Tibial artery (tissue), 4 donors: ENCODE measurements around the gene ARAP2.

Source experiments
- DNase-seq, 2 donors: peaks; one replicate each; pipeline ENCODE4 v3.0.0-alpha.2; 2019
- H3K27ac ChIP-seq, 2 donors: fragments of 200-600 bp; sonication (generic) in 1 of 2; 1 replicate in 1 of 2; 2 replicates in 1 of 2; pipeline ENCODE4 v1.5.1; 2018 to 2019; ENCODE audit warnings: mild to moderate bottlenecking in 1 of 2
- H3K27me3 ChIP-seq, 2 donors: fragments of 200-600 bp; sonication (generic) in 1 of 2; one replicate each; pipeline versions ENCODE4 v1.5.1 to v1.6.0; 2016 to 2019
- H3K36me3 ChIP-seq, 3 donors: fragments of 200-600 bp; sonication (generic) in 2 of 3; one replicate each; pipeline ENCODE4 v1.5.1; 2016 to 2019; ENCODE audit warnings: mild to moderate bottlenecking in 2 of 3
- H3K4me1 ChIP-seq, 4 donors: fragments of 200-600 bp; sonication (generic) in 2 of 4; 1 replicate in 3 of 4; 2 replicates in 1 of 4; pipeline ENCODE4 v1.5.1; 2016 to 2019
- H3K4me3 ChIP-seq, 2 donors: fragments of 200-600 bp; sonication (generic) in 1 of 2; 1 replicate in 1 of 2; 2 replicates in 1 of 2; pipeline ENCODE4 v1.5.1; 2018 to 2019; ENCODE audit warnings: mild to moderate bottlenecking in 2 of 2
- H3K9me3 ChIP-seq, 3 donors: fragments of 200-600 bp; sonication (generic) in 1 of 3; one replicate each; pipeline ENCODE4 v1.5.1; 2016 to 2019
- intact Hi-C: fragments of 100-400 bp; cut with DNase I; formaldehyde crosslinking; loops from one replicate; pipeline ENCODE4 v1.15.0; 2023; ENCODE audit warnings: low total_unique reads
- TF ChIP-seq, protein P1 (sequence below), 2 experiments: fragments of 200-600 bp in 1 of 2; fragments of 450-650 bp in 1 of 2; IDR thresholded peaks; one replicate each; pipeline ENCODE4 v1.5.1; 2017 to 2019; ENCODE audit warnings: antibody characterized with exemption in 2 of 2, mild to moderate bottlenecking in 1 of 2, moderate library complexity in 1 of 2

The ARAP2 gene

DNA sequence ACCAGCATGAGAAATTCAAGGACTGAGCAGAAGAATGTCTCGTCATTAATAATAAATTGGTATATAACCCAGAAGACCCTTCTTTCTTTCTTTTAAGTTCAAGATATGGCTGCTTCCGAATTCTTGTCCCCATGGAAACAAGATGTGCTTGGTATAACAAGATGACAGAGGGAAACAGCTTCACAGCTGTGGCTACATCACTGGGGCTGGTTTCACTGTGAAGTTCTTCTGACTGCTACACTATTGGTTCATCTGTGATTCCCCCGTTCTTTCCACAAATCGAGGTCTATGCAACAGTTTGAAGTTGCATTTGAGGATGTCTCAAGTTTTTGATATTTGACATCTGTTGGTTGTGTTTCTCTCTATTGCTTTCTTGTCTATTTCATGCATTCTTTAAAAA, 24.8 kb upstream of the ARAP2 start:
- intact Hi-C loops, result no loop called here
- Histone ChIP-seq H3K27ac (no peak overlapping the region), H3K4me1 (no peaks in the 10 kb centered on the region), H3K27me3 (no peaks in the 10 kb centered on the region), H3K36me3 (no peaks in the 10 kb centered on the region), H3K9me3 (no peaks in the 10 kb centered on the region), H3K4me3 (no peak overlapping the region)
- TF ChIP-seq, protein P1, sequence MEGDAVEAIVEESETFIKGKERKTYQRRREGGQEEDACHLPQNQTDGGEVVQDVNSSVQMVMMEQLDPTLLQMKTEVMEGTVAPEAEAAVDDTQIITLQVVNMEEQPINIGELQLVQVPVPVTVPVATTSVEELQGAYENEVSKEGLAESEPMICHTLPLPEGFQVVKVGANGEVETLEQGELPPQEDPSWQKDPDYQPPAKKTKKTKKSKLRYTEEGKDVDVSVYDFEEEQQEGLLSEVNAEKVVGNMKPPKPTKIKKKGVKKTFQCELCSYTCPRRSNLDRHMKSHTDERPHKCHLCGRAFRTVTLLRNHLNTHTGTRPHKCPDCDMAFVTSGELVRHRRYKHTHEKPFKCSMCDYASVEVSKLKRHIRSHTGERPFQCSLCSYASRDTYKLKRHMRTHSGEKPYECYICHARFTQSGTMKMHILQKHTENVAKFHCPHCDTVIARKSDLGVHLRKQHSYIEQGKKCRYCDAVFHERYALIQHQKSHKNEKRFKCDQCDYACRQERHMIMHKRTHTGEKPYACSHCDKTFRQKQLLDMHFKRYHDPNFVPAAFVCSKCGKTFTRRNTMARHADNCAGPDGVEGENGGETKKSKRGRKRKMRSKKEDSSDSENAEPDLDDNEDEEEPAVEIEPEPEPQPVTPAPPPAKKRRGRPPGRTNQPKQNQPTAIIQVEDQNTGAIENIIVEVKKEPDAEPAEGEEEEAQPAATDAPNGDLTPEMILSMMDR (IDR thresholded peaks at IDR 0.05), result no peak
- no peak for DNase-seq

DNA sequence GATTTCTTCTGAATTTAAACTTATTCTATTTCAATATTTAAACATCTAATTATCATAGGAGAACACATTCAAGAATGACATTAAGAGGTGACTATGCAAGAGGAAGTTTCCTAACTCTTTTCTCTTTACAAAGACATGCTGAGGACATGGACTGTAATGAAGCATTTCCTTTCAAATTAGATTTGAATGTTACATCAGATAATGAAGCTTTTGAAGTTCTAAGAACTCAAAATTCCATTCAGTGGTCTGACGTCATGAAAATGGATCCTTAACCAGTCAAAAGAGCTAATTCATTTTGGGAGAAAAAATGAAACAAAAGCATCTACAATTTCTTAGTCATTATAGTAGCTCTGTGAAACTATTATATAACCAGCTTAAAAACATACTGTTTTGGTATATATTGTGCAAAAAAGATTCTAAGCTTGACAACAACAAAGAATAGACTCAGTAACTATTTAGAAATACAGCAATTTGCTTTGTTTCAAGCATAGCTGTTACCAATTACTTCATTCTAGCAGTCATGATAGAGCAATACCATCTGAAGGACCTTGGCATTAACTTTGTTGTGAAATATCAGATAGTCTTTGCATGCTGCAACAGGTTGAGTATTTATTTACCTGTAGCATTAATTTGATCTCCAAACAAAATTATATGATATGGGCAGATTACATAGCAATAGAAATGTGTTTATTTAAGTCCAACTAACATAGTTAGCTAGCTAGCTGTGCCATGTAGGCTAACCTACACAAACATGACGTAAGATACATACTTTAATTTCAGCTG, 23.4 kb upstream of the ARAP2 start:
- TF ChIP-seq, protein P1 (IDR thresholded peaks at IDR 0.05), result no peak
- Histone ChIP-seq H3K4me3 (no peak overlapping the region), H3K27me3 (no peaks in the 10 kb centered on the region), H3K27ac (no peak overlapping the region), H3K4me1 (no peaks in the 10 kb centered on the region), H3K36me3 (no peaks in the 10 kb centered on the region), H3K9me3 (no peaks in the 10 kb centered on the region)
- intact Hi-C loops, result no loop called here
- DNase-seq, result no peak

DNA sequence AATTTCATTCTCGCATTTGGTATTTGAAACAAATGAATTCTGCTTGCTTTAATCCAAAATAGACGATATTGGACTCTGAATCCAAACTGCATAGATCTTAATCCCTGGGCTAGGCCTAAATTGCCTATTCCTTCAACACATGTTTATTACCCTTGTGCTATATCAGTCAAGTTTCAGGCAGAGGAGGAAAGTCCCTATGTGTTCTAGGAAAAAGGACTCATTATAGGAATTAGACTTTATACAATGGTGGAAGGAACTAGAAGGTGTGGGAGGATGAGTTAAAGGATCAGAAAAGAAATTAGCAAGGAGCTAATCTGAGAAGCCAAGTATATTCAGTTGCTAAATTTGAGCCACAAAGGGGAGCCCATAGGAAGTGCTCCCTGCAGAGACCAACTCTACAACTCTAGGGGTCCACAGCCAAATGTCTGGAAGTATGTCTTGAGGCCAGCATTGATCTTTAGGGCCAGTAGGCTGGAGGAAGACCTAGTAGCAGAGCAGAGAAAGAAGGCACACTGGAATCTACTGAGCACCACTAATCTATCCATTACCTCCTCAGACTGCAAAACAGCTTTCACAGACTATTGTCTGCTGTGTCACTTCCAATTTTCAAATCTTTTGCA, 20.0 kb upstream of the ARAP2 start:
- DNase-seq, result no peak
- Histone ChIP-seq H3K27ac (no peak overlapping the region), H3K4me1 (no peaks in the 10 kb centered on the region), H3K9me3 (no peaks in the 10 kb centered on the region), H3K4me3 (no peak overlapping the region), H3K27me3 (no peaks in the 10 kb centered on the region), H3K36me3 (no peaks in the 10 kb centered on the region)
- TF ChIP-seq, protein P1 (IDR thresholded peaks at IDR 0.05), result no peak
- intact Hi-C loops, result no loop called here

DNA sequence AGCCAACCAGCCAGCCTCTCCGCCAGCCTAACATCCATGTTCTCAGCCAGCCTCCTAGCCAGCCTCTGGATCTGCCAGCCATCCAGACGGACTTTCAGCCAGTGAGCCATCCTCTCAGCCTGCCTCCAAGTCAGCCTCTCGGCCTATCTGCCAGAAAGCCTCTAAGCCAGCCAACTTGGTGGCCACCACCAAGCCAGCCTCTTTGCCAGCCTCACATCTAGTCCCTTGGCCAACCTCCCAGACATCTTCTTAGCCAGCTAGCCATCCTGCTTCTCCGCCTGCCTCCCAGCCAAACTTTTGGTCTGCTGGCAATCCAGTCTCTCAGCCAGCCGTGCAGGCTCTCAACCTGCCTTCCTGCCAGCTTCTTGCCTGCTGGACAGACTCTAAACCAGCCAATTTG, 16.4 kb upstream of the ARAP2 start:
- TF ChIP-seq, protein P1 (IDR thresholded peaks at IDR 0.05), result no peak
- no peak for DNase-seq
- no peak overlapping the region for H3K27ac ChIP-seq
- no peak overlapping the region for H3K4me3 ChIP-seq
- no peaks in the 10 kb centered on the region for H3K27me3 ChIP-seq
- no peaks in the 10 kb centered on the region for H3K36me3 ChIP-seq
- no peaks in the 10 kb centered on the region for H3K4me1 ChIP-seq
- no peaks in the 10 kb centered on the region for H3K9me3 ChIP-seq
- intact Hi-C loops, result no loop called here

DNA sequence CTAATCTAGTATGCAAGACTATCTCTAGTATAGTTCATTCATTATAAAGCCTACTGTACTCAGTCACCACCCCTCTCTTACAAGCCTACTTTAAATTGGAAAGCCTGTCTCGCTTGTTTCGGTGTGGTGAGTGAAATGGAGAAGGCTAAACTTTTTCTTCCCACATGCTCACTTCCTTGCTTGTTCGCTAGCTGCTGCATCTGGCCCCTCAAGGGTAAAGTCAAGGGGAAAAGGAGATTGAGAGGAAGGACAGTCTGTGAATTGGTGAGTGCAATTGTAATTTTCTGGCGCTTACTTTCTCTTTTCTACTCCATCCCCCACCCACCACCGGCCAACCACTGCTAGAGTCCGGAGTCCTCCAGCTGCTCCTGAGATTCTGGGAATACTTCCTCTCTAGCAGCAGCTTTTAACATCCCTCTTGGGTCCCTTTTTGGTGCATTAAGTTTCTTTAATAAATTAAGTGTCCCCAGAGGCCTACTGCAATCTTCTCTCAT, 12.1 kb upstream of the ARAP2 start:
- DNase-seq, result no peak
- Histone ChIP-seq H3K27me3 (no peaks in the 10 kb centered on the region), H3K27ac (no peak overlapping the region), H3K36me3 (no peaks in the 10 kb centered on the region), H3K9me3 (no peaks in the 10 kb centered on the region), H3K4me1 (no peaks in the 10 kb centered on the region), H3K4me3 (no peak overlapping the region)
- TF ChIP-seq, protein P1 (IDR thresholded peaks at IDR 0.05), result no peak
- intact Hi-C loops, result no loop called here
